ENCODE data around the gene CROCC2. TPM values are rescaled to one million over a fixed set of nuclear protein-coding genes. Genes with fewer than 3 reads are reported as not detected.

CROCC2 gene
- total and polyA plus RNA-seq, 2 donors (not counting 1 experiment from before 2014, with no cell fraction given), result not detected

- intact Hi-C loops (cut with micrococcal nuclease), result no loop called here
- TF ChIP-seq CTCF (IDR thresholded peaks at IDR 0.05), result no peak
- no peak for TF ChIP-seq EZH2 (IDR thresholded peaks at IDR 0.05; ENCODE audit: borderline replicate concordance, insufficient read depth, low read depth, low read length, poor library complexity, severe bottlenecking)
- Histone ChIP-seq H3K9ac (ENCODE audit: low read length) (no peak overlapping the region), H3K36me3 (replicated peaks in 1 of 2; ENCODE audit: control extremely low read depth in 1 of 2, control insufficient read depth in 1 of 2, extremely low read depth in 1 of 2, insufficient read depth in 2 of 2, low read length in 1 of 2) (no peaks in the 10 kb centered on the region), H3K79me2 (ENCODE audit: control insufficient read depth, insufficient read depth, low read length) (no peaks in the 10 kb centered on the region), H4K20me1 (ENCODE audit: control insufficient read depth, insufficient read depth, low read length, poor library complexity, severe bottlenecking) (no peaks in the 10 kb centered on the region), H2AFZ (ENCODE audit: insufficient read depth, low read depth, low read length, poor library complexity, severe bottlenecking) (no peak overlapping the region), H3K27ac (ENCODE audit: low read length in 2 of 2) (no peak overlapping the region), H3K4me3 (ENCODE audit: control extremely low read depth in 1 of 5, extremely low read depth in 1 of 5, insufficient read depth in 1 of 5, low read depth in 2 of 5, low read length in 4 of 5) (no peak overlapping the region), H3K4me1 (ENCODE audit: control insufficient read depth in 2 of 2, insufficient read depth in 2 of 2, low read length in 2 of 2) (no peaks in the 10 kb centered on the region), H3K27me3 (replicated peaks in 1 of 4; ENCODE audit: control extremely low read depth in 1 of 4, control insufficient read depth in 3 of 4, insufficient read depth in 4 of 4, low read length in 3 of 4) (no peaks in the 10 kb centered on the region), H3K4me2 (replicated peaks; ENCODE audit: low read depth, low read length, poor library complexity, severe bottlenecking) (no peak overlapping the region), H3K9me3 (ENCODE audit: control extremely low read depth in 1 of 3, control insufficient read depth in 2 of 3, insufficient read depth in 1 of 3, low read length in 2 of 3) (peaks cover 0 to 3% (median 0%) of the 10 kb centered on the region in 3 donors)
- DNase-seq, result no peak
- Mint-ChIP-seq H3K4me3 (no peak overlapping the region), H3K27me3 (peaks cover 3% of the 10 kb centered on the region), H3K4me1 (no peaks in the 10 kb centered on the region), H3K27ac (no peak overlapping the region), H3K9me3 (ENCODE audit: insufficient read depth) (no peaks in the 10 kb centered on the region)
- WGBS (ENCODE audit: insufficient coverage), result 78% methylated on average over 13 of the region's 14 CpGs
- ATAC-seq (ENCODE audit: low read depth), result no peak
- ChIA-PET CTCF (no interaction called here), POLR2A (no interaction called here)
Measured at GRCh38 chr2:240925191-240925567, 19.0 kb downstream of the CROCC2 start.

- Histone ChIP-seq H3K9me3 (ENCODE audit: control extremely low read depth in 1 of 3, control insufficient read depth in 2 of 3, insufficient read depth in 1 of 3, low read length in 2 of 3) (peaks cover 0 to 3% (median 0%) of the 10 kb centered on the region in 3 donors), H3K4me3 (ENCODE audit: control extremely low read depth in 1 of 5, extremely low read depth in 1 of 5, insufficient read depth in 1 of 5, low read depth in 2 of 5, low read length in 4 of 5) (no peak overlapping the region), H3K27me3 (replicated peaks in 1 of 4; ENCODE audit: control extremely low read depth in 1 of 4, control insufficient read depth in 3 of 4, insufficient read depth in 4 of 4, low read length in 3 of 4) (no peaks in the 10 kb centered on the region), H3K27ac (ENCODE audit: low read length in 2 of 2) (no peak overlapping the region), H2AFZ (ENCODE audit: insufficient read depth, low read depth, low read length, poor library complexity, severe bottlenecking) (no peak overlapping the region), H3K9ac (ENCODE audit: low read length) (no peak overlapping the region), H3K36me3 (replicated peaks in 1 of 2; ENCODE audit: control extremely low read depth in 1 of 2, control insufficient read depth in 1 of 2, extremely low read depth in 1 of 2, insufficient read depth in 2 of 2, low read length in 1 of 2) (no peaks in the 10 kb centered on the region), H3K4me1 (ENCODE audit: control insufficient read depth in 2 of 2, insufficient read depth in 2 of 2, low read length in 2 of 2) (no peaks in the 10 kb centered on the region), H4K20me1 (ENCODE audit: control insufficient read depth, insufficient read depth, low read length, poor library complexity, severe bottlenecking) (no peaks in the 10 kb centered on the region), H3K4me2 (replicated peaks; ENCODE audit: low read depth, low read length, poor library complexity, severe bottlenecking) (no peak overlapping the region), H3K79me2 (ENCODE audit: control insufficient read depth, insufficient read depth, low read length) (no peaks in the 10 kb centered on the region)
- CTCF ChIA-PET, result interaction anchor here (0.6 kb wide), 1 partner anchor 102 kb away, joined by 3 read pairs; no protein-coding TSS in a partner anchor
- H3K4me1 Mint-ChIP-seq, result no peaks in the 10 kb centered on the region
- no peaks in the 10 kb centered on the region for H3K9me3 Mint-ChIP-seq (ENCODE audit: insufficient read depth)
- DNase-seq, result no peak
- H3K4me3 Mint-ChIP-seq, result no peak overlapping the region
- H3K27ac Mint-ChIP-seq, result no peak overlapping the region
- peaks cover 3% of the 10 kb centered on the region for H3K27me3 Mint-ChIP-seq
- no peak for ATAC-seq (ENCODE audit: low read depth)
- 91% methylated on average over 22 of the region's 29 CpGs for WGBS (ENCODE audit: insufficient coverage)
- POLR2A ChIA-PET, result no interaction called here
- intact Hi-C loops (cut with micrococcal nuclease), result no loop called here
- TF ChIP-seq CTCF (IDR thresholded peaks at IDR 0.05), result no peak
- no peak for TF ChIP-seq EZH2 (IDR thresholded peaks at IDR 0.05; ENCODE audit: borderline replicate concordance, insufficient read depth, low read depth, low read length, poor library complexity, severe bottlenecking)
Measured at GRCh38 chr2:240925568-240926515, 19.7 kb downstream of the CROCC2 start.

All from B cell (primary cell).